ENCODE measurements around the gene CXCR4. TPM values are rescaled to one million over a fixed set of nuclear protein-coding genes. Genes with fewer than 3 reads are reported as not detected.
"Not testable (repeated sequence)": the region's sequence is repeated elsewhere in the genome, so short reads cannot be mapped to it uniquely, and the experiment has no call there.

The CXCR4 gene
- total RNA-seq, 1 experiment from 2014 or later: 164 TPM

- H3K4me3 ChIP-seq: no peak overlapping the region
- H3K9me3 ChIP-seq (replicated peaks): no peaks in the 10 kb centered on the region
- DNase-seq: no peak
- peaks cover 17% of the 10 kb centered on the region for H3K4me1 ChIP-seq
- peaks cover 33% of the 10 kb centered on the region for H3K36me3 ChIP-seq
- H3K27me3 ChIP-seq: no peaks in the 10 kb centered on the region
- no peak overlapping the region for H3K27ac ChIP-seq
Measured at GRCh38 chr2:136113209-136113971, 4.6 kb downstream of the CXCR4 start.

GRCh38 chr2:136112317-136113208, 5.4 kb downstream of the CXCR4 start:
- Histone ChIP-seq H3K9me3 (replicated peaks) (no peaks in the 10 kb centered on the region), H3K36me3 (peaks cover 33% of the 10 kb centered on the region), H3K4me3 (no peak overlapping the region), H3K27ac (no peak overlapping the region), H3K4me1 (peaks cover 17% of the 10 kb centered on the region), H3K27me3 (no peaks in the 10 kb centered on the region)
- DNase-seq: peak in 1 of 2 experiments; percentile 48

GRCh38 chr2:136111711-136112110, 6.2 kb downstream of the CXCR4 start:
- DNase-seq: no peak
- H3K27ac ChIP-seq: no peak overlapping the region
- no peak overlapping the region for H3K4me3 ChIP-seq
- H3K9me3 ChIP-seq (replicated peaks): no peaks in the 10 kb centered on the region
- H3K27me3 ChIP-seq: no peaks in the 10 kb centered on the region
- H3K4me1 ChIP-seq: peaks cover 17% of the 10 kb centered on the region
- H3K36me3 ChIP-seq: peaks cover 33% of the 10 kb centered on the region

GRCh38 chr2:136110526-136110925, 7.4 kb downstream of the CXCR4 start:
- no peaks in the 10 kb centered on the region for H3K27me3 ChIP-seq
- no peak for DNase-seq
- peaks cover 28% of the 10 kb centered on the region for H3K36me3 ChIP-seq
- H3K4me3 ChIP-seq: no peak overlapping the region
- peaks cover 17% of the 10 kb centered on the region for H3K4me1 ChIP-seq
- H3K9me3 ChIP-seq (replicated peaks): no peaks in the 10 kb centered on the region
- no peak overlapping the region for H3K27ac ChIP-seq

- H3K4me3 ChIP-seq: no peak overlapping the region
- no peak overlapping the region for H3K27ac ChIP-seq
- no peaks in the 10 kb centered on the region for H3K27me3 ChIP-seq
- H3K4me1 ChIP-seq: 0 out of 2 replicates have a peak, but pooled peaks cover 2% of the 10 kb centered on the region
- no peak for DNase-seq
- no peaks in the 10 kb centered on the region for H3K9me3 ChIP-seq (replicated peaks)
- H3K36me3 ChIP-seq: peaks cover 8% of the 10 kb centered on the region
Measured at GRCh38 chr2:136108463-136108862, 9.5 kb downstream of the CXCR4 start.

- Histone ChIP-seq H3K9me3 (replicated peaks) (no peaks in the 10 kb centered on the region), H3K27me3 (no peaks in the 10 kb centered on the region), H3K4me1 (0 out of 2 replicates have a peak, but pooled peaks cover 2% of the 10 kb centered on the region), H3K36me3 (no peaks in the 10 kb centered on the region), H3K27ac (no peak overlapping the region), H3K4me3 (no peak overlapping the region)
- DNase-seq: no peak
Measured at GRCh38 chr2:136107051-136108033, 10.6 kb downstream of the CXCR4 start.

GRCh38 chr2:136106505-136106904, 11.4 kb downstream of the CXCR4 start:
- Histone ChIP-seq H3K9me3 (replicated peaks) (no peaks in the 10 kb centered on the region), H3K4me1 (0 out of 2 replicates have a peak, but pooled peaks cover 2% of the 10 kb centered on the region), H3K36me3 (no peaks in the 10 kb centered on the region), H3K27me3 (no peaks in the 10 kb centered on the region), H3K4me3 (no peak overlapping the region), H3K27ac (no peak overlapping the region)
- no peak for DNase-seq

- no peak for DNase-seq
Measured at GRCh38 chr2:136104977-136105376, 13.0 kb downstream of the CXCR4 start.

GRCh38 chr2:136101042-136101441, 16.9 kb downstream of the CXCR4 start:
- Histone ChIP-seq H3K36me3 (no peaks in the 10 kb centered on the region), H3K27me3 (no peaks in the 10 kb centered on the region), H3K9me3 (replicated peaks) (no peaks in the 10 kb centered on the region), H3K27ac (no peak overlapping the region), H3K4me3 (no peak overlapping the region), H3K4me1 (no peaks in the 10 kb centered on the region)
- DNase-seq: no peak

More at GRCh38 chr2:136104977-136105376, 13.0 kb downstream of the CXCR4 start:
- no peaks in the 10 kb centered on the region for H3K36me3 ChIP-seq
- no peaks in the 10 kb centered on the region for H3K9me3 ChIP-seq (replicated peaks)
- H3K27ac ChIP-seq: no peak overlapping the region
- no peaks in the 10 kb centered on the region for H3K4me1 ChIP-seq
- H3K27me3 ChIP-seq: no peaks in the 10 kb centered on the region
- H3K4me3 ChIP-seq: no peak overlapping the region

- H3K9me3 ChIP-seq (replicated peaks): no peaks in the 10 kb centered on the region
- no peak overlapping the region for H3K4me3 ChIP-seq
- no peak for DNase-seq
- no peaks in the 10 kb centered on the region for H3K4me1 ChIP-seq
- H3K36me3 ChIP-seq: no peaks in the 10 kb centered on the region
- H3K27ac ChIP-seq: no peak overlapping the region
- H3K27me3 ChIP-seq: no peaks in the 10 kb centered on the region
Measured at GRCh38 chr2:136098441-136098840, 19.5 kb downstream of the CXCR4 start.

- H3K36me3 ChIP-seq: no peaks in the 10 kb centered on the region
- H3K27ac ChIP-seq: no peak overlapping the region
- H3K4me3 ChIP-seq: no peak overlapping the region
- no peak for DNase-seq
- H3K27me3 ChIP-seq: no peaks in the 10 kb centered on the region
- no peaks in the 10 kb centered on the region for H3K4me1 ChIP-seq
- H3K9me3 ChIP-seq (replicated peaks): no peaks in the 10 kb centered on the region
Measured at GRCh38 chr2:136093583-136093982, 24.4 kb downstream of the CXCR4 start.

GRCh38 chr2:136091899-136092298, 26.1 kb downstream of the CXCR4 start:
- Histone ChIP-seq H3K36me3 (no peaks in the 10 kb centered on the region), H3K4me3 (no peak overlapping the region), H3K27me3 (no peaks in the 10 kb centered on the region), H3K9me3 (replicated peaks) (no peaks in the 10 kb centered on the region), H3K4me1 (no peaks in the 10 kb centered on the region), H3K27ac (no peak overlapping the region)
- DNase-seq: no peak

- H3K27ac ChIP-seq; H3K27me3 ChIP-seq; H3K4me1 ChIP-seq; DNase-seq; H3K36me3 ChIP-seq; H3K4me3 ChIP-seq; H3K9me3 ChIP-seq (replicated peaks): not testable (repeated sequence)
Measured at GRCh38 chr2:136087901-136088460, 30.0 kb downstream of the CXCR4 start.

Data from SJCRH30 (cell line).